Gastrocnemius medialis (tissue), 4 donors: ENCODE data around the gene ITGB7. TPM values are rescaled to one million over a fixed set of nuclear protein-coding genes. Genes with fewer than 3 reads are reported as not detected.

ENCODE experiments used
- ATAC-seq, 2 donors: fragments of 150-250 bp; one replicate each; pipeline ENCODE4 v1.9.1; 2016
- DNase-seq, 2 donors: peaks; one replicate each; pipeline ENCODE4 v3.0.0-alpha.2; 2019
- H3K27ac ChIP-seq, 4 donors: fragments of 200-600 bp; sonication (generic); 1 replicate in 1 of 4; 2 replicates in 3 of 4; pipeline ENCODE4 v1.5.1; 2016 to 2018; ENCODE audit warnings: mild to moderate bottlenecking in 2 of 4, moderate library complexity in 1 of 4
- H3K27me3 ChIP-seq, 3 donors: fragments of 200-600 bp; sonication (generic) in 2 of 3; 1 replicate in 1 of 3; 2 replicates in 2 of 3; pipeline versions ENCODE4 v1.5.1 to v1.6.0; 2016 to 2019; ENCODE audit warnings: mild to moderate bottlenecking in 1 of 3, moderate library complexity in 1 of 3
- H3K36me3 ChIP-seq, 2 donors: fragments of 200-600 bp; sonication (generic) in 1 of 2; one replicate each; pipeline ENCODE4 v1.5.1; 2017 to 2018
- H3K4me1 ChIP-seq, 2 donors: fragments of 200-600 bp; sonication (generic) in 1 of 2; one replicate each; pipeline ENCODE4 v1.5.1; 2016 to 2017; ENCODE audit warnings: mild to moderate bottlenecking in 2 of 2
- H3K4me3 ChIP-seq, 4 donors: fragments of 200-600 bp; sonication (generic) in 3 of 4; 1 replicate in 1 of 4; 2 replicates in 3 of 4; pipeline ENCODE4 v1.5.1; 2016 to 2019; ENCODE audit warnings: mild to moderate bottlenecking in 2 of 4
- H3K9me3 ChIP-seq, 3 donors: fragments of 200-600 bp; sonication (generic) in 2 of 3; 1 replicate in 1 of 3; 2 replicates in 2 of 3; pipeline ENCODE4 v1.5.1; 2016 to 2019
- CTCF ChIP-seq, 5 experiments: fragments of 450-650 bp in 3 of 5; fragments of 200-600 bp in 2 of 5; sonication (generic) in 2 of 5; IDR thresholded peaks in 4 of 5; conservative IDR thresholded peaks in 1 of 5; 1 replicate in 4 of 5; 2 replicates in 1 of 5; pipeline ENCODE4 v1.5.1; 2016 to 2019; ENCODE audit warnings: antibody characterized with exemption in 5 of 5, mild to moderate bottlenecking in 3 of 5, moderate library complexity in 3 of 5
- POLR2A ChIP-seq, 2 donors: fragments of 450-650 bp; IDR thresholded peaks; one replicate each; pipeline ENCODE4 v1.6.1; 2017; ENCODE audit warnings: antibody characterized with exemption in 2 of 2, mild to moderate bottlenecking in 2 of 2, moderate library complexity in 2 of 2
- in situ Hi-C, 4 donors: fragments of 200-750 bp; cut with MboI; loops; one replicate each; pipeline versions ENCODE4 v1.15.0 to v1.8.0; 2017; ENCODE audit warnings: low sequenced_read_pairs in 4 of 4
- intact Hi-C: fragments of 100-400 bp; cut with DNase I; formaldehyde crosslinking; loops from one replicate; pipeline ENCODE4 v1.15.1; 2023; ENCODE audit warnings: low total_unique reads
- total RNA-seq, 4 donors: library from RNA; depleted of rRNA; stranded (reverse); fragments of >200 nt; gene quantifications; one replicate each; pipeline versions ENCODE4 v1.1.0 to v1.2.3, GENCODE V29; 2016

Gene ITGB7
- total RNA-seq, 4 donors from 2014 or later = 0.73 to 0.81 TPM; not detected in 2

GRCh38 chr12:53186745-53187144 is 20.3 kb downstream of the ITGB7 start:
- Histone ChIP-seq H3K27ac (peak overlapping the region in 1 of 4 donors; percentile 9), H3K27me3 (no peaks in the 10 kb centered on the region), H3K4me3 (no peak overlapping the region), H3K9me3 (no peaks in the 10 kb centered on the region), H3K36me3 (peaks cover 2 to 70% of the 10 kb centered on the region in 2 donors), H3K4me1 (peaks cover 23 to 24% of the 10 kb centered on the region in 2 donors)
- TF ChIP-seq CTCF (IDR thresholded peaks at IDR 0.05 in 4 of 5, conservative IDR thresholded peaks at IDR 0.05 in 1 of 5) (no peak), POLR2A (IDR thresholded peaks at IDR 0.05) (no peak)
- in situ Hi-C loops = loop anchor here in 2 of 4 donors (10.0 to 25.0 kb wide), 2 partner anchors 122 to 124 kb away; partner anchors contain the start of gene TNS2 (in 1 of the 2)
- DNase-seq = no peak
- no peak for ATAC-seq
- intact Hi-C loops = no loop called here

- in situ Hi-C loops (loop anchor here in 2 of 4 donors (10.0 to 25.0 kb wide), 2 partner anchors 121 to 123 kb away; partner anchors contain the start of gene TNS2 (in 1 of the 2)), intact Hi-C loops (no loop called here)
- H3K9me3 ChIP-seq = no peaks in the 10 kb centered on the region
- ATAC-seq (no peak), DNase-seq (no peak)
- H3K4me3 ChIP-seq = no peak overlapping the region
- no peak overlapping the region for H3K27ac ChIP-seq
- no peak for TF ChIP-seq POLR2A (IDR thresholded peaks at IDR 0.05)
- TF ChIP-seq CTCF (IDR thresholded peaks at IDR 0.05 in 4 of 5, conservative IDR thresholded peaks at IDR 0.05 in 1 of 5) = no peak
- H3K36me3 ChIP-seq = peaks cover 2 to 70% of the 10 kb centered on the region in 2 donors
- H3K27me3 ChIP-seq = no peaks in the 10 kb centered on the region
- H3K4me1 ChIP-seq = peaks cover 29 to 30% of the 10 kb centered on the region in 2 donors
These were observed 21.4 kb downstream of the ITGB7 start for GRCh38 chr12:53185582-53186153.

GRCh38 chr12:53184828-53185227 is 22.2 kb downstream of the ITGB7 start:
- Histone ChIP-seq H3K4me3 (no peak overlapping the region), H3K27me3 (no peaks in the 10 kb centered on the region), H3K9me3 (no peaks in the 10 kb centered on the region), H3K4me1 (peaks cover 30% of the 10 kb centered on the region in 2 donors), H3K36me3 (peaks cover 2 to 70% of the 10 kb centered on the region in 2 donors), H3K27ac (no peak overlapping the region)
- intact Hi-C loops (loop anchor here (5.0 kb wide), 1 partner anchor 118 kb away; no protein-coding TSS in a partner anchor), in situ Hi-C loops (loop anchor here in 2 of 4 donors (10.0 to 25.0 kb wide), 2 partner anchors 120 to 123 kb away; partner anchors contain the start of gene TNS2 (in 1 of the 2))
- DNase-seq (no peak), ATAC-seq (no peak)
- TF ChIP-seq CTCF (IDR thresholded peaks at IDR 0.05 in 4 of 5, conservative IDR thresholded peaks at IDR 0.05 in 1 of 5) (no peak), POLR2A (IDR thresholded peaks at IDR 0.05) (no peak)

- DNase-seq = no peak
- H3K9me3 ChIP-seq = no peaks in the 10 kb centered on the region
- peaks cover 37% of the 10 kb centered on the region in 2 donors for H3K4me1 ChIP-seq
- H3K27ac ChIP-seq = peak overlapping the region in 1 of 4 donors; percentile 1
- TF ChIP-seq POLR2A (IDR thresholded peaks at IDR 0.05) (no peak), CTCF (IDR thresholded peaks at IDR 0.05 in 4 of 5, conservative IDR thresholded peaks at IDR 0.05 in 1 of 5) (no peak)
- H3K4me3 ChIP-seq = peak overlapping the region in 3 of 4 donors; percentile 7 to 95 (median 69)
- ATAC-seq = no peak
- intact Hi-C loops = loop anchor here (5.0 kb wide), 1 partner anchor 116 kb away; no protein-coding TSS in a partner anchor
- in situ Hi-C loops = loop anchor here in 2 of 4 donors (10.0 to 25.0 kb wide), 2 partner anchors 118 to 121 kb away; partner anchors contain the start of gene TNS2 (in 1 of the 2)
- H3K27me3 ChIP-seq = no peaks in the 10 kb centered on the region
- H3K36me3 ChIP-seq = peaks cover 2 to 58% of the 10 kb centered on the region in 2 donors
These were observed 24.1 kb downstream of the ITGB7 start for GRCh38 chr12:53182903-53183302.
